WTC11 (cell line): Measurements from ENCODE around the gene ITPR1.

ENCODE experiments used
- CREB1 ChIP-seq: sonication (generic); formaldehyde crosslinking; IDR thresholded peaks from 2 replicates; pipeline ENCODE4 v1.8.0; 2023; ENCODE audit warnings: mild to moderate bottlenecking, missing genetic modification reagents
- ELF4 ChIP-seq: sonication (generic); formaldehyde crosslinking; IDR thresholded peaks from 2 replicates; pipeline ENCODE4 v1.8.1; 2022; ENCODE audit warnings: low read depth, mild to moderate bottlenecking, moderate library complexity, missing genetic modification reagents
- GRHL2 ChIP-seq: fragments of 250-450 bp; sonication (Bioruptor Pico); IDR thresholded peaks from 2 replicates; pipeline ENCODE4 v1.8.0; 2022; ENCODE audit warnings: mild to moderate bottlenecking, moderate library complexity; ENCODE audit not compliant: insufficient replicate concordance, severe bottlenecking
- TEAD1 ChIP-seq: sonication (generic); formaldehyde crosslinking; IDR thresholded peaks from 2 replicates; pipeline ENCODE4 v1.8.0; 2022; ENCODE audit warnings: mild to moderate bottlenecking, missing genetic modification reagents
- TP53 ChIP-seq: sonication (generic); formaldehyde crosslinking; IDR thresholded peaks from 2 replicates; pipeline ENCODE4 v1.8.1; 2023; ENCODE audit warnings: mild to moderate bottlenecking, missing genetic modification reagents
- TF ChIP-seq, protein P1 (sequence below): sonication (generic); formaldehyde crosslinking; IDR thresholded peaks from 2 replicates; pipeline ENCODE4 v1.8.0; 2022; ENCODE audit warnings: mild to moderate bottlenecking, missing genetic modification reagents
- TF ChIP-seq, protein P2 (sequence below): sonication (generic); formaldehyde crosslinking; IDR thresholded peaks from 2 replicates; pipeline ENCODE4 v1.8.0; 2022; ENCODE audit warnings: mild to moderate bottlenecking, missing genetic modification reagents
- TF ChIP-seq, protein P3 (sequence below): fragments of 200-600 bp; IDR thresholded peaks from 2 replicates; pipeline ENCODE4 v1.8.0; 2022; ENCODE audit warnings: antibody characterized with exemption
- TF ChIP-seq, protein P4 (sequence below): sonication (generic); formaldehyde crosslinking; IDR thresholded peaks from 2 replicates; pipeline ENCODE4 v1.8.1; 2023; ENCODE audit warnings: mild to moderate bottlenecking, missing genetic modification reagents, moderate library complexity
- TF ChIP-seq, protein P5 (sequence below): sonication (generic); formaldehyde crosslinking; IDR thresholded peaks from 2 replicates; pipeline ENCODE4 v1.8.1; 2022; ENCODE audit warnings: mild to moderate bottlenecking, moderate library complexity, missing genetic modification reagents

DNA sequence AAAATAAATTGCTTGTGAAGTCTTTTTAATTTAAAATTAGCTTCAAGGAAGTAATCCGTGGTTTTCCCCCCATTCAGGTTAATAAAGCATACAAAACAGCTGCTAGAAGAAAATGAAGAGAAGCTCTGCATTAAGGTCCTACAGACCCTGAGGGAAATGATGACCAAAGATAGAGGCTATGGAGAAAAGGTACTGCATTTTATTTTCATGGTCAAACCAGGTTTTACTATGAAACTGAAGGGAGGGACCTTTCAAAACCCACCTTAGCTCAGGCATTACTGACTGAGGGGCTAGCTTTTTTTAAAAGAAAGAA, 218.5 kb downstream of the ITPR1 start:
- TF ChIP-seq TP53 (no peak), TEAD1 (CRISPR knock-in tag) (no peak), ELF4 (CRISPR knock-in tag) (no peak), CREB1 (no peak), GRHL2 (no peak)
- TF ChIP-seq, protein P1, sequence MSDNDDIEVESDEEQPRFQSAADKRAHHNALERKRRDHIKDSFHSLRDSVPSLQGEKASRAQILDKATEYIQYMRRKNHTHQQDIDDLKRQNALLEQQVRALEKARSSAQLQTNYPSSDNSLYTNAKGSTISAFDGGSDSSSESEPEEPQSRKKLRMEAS (CRISPR knock-in tag), result no peak
- TF ChIP-seq, protein P2, sequence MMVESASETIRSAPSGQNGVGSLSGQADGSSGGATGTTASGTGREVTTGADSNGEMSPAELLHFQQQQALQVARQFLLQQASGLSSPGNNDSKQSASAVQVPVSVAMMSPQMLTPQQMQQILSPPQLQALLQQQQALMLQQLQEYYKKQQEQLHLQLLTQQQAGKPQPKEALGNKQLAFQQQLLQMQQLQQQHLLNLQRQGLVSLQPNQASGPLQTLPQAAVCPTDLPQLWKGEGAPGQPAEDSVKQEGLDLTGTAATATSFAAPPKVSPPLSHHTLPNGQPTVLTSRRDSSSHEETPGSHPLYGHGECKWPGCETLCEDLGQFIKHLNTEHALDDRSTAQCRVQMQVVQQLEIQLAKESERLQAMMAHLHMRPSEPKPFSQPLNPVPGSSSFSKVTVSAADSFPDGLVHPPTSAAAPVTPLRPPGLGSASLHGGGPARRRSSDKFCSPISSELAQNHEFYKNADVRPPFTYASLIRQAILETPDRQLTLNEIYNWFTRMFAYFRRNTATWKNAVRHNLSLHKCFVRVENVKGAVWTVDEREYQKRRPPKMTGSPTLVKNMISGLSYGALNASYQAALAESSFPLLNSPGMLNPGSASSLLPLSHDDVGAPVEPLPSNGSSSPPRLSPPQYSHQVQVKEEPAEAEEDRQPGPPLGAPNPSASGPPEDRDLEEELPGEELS (CRISPR knock-in tag), result no peak
- TF ChIP-seq, protein P3, sequence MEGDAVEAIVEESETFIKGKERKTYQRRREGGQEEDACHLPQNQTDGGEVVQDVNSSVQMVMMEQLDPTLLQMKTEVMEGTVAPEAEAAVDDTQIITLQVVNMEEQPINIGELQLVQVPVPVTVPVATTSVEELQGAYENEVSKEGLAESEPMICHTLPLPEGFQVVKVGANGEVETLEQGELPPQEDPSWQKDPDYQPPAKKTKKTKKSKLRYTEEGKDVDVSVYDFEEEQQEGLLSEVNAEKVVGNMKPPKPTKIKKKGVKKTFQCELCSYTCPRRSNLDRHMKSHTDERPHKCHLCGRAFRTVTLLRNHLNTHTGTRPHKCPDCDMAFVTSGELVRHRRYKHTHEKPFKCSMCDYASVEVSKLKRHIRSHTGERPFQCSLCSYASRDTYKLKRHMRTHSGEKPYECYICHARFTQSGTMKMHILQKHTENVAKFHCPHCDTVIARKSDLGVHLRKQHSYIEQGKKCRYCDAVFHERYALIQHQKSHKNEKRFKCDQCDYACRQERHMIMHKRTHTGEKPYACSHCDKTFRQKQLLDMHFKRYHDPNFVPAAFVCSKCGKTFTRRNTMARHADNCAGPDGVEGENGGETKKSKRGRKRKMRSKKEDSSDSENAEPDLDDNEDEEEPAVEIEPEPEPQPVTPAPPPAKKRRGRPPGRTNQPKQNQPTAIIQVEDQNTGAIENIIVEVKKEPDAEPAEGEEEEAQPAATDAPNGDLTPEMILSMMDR, result no peak
- TF ChIP-seq, protein P4, sequence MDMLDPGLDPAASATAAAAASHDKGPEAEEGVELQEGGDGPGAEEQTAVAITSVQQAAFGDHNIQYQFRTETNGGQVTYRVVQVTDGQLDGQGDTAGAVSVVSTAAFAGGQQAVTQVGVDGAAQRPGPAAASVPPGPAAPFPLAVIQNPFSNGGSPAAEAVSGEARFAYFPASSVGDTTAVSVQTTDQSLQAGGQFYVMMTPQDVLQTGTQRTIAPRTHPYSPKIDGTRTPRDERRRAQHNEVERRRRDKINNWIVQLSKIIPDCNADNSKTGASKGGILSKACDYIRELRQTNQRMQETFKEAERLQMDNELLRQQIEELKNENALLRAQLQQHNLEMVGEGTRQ, result no peak
- TF ChIP-seq, protein P5, sequence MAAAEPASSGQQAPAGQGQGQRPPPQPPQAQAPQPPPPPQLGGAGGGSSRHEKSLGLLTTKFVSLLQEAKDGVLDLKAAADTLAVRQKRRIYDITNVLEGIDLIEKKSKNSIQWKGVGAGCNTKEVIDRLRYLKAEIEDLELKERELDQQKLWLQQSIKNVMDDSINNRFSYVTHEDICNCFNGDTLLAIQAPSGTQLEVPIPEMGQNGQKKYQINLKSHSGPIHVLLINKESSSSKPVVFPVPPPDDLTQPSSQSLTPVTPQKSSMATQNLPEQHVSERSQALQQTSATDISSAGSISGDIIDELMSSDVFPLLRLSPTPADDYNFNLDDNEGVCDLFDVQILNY, result no peak
